Measurements from ENCODE around the gene CMSS1.

Gene CMSS1

GRCh38 chr3:99921986-99922385 is 104.3 kb downstream of the CMSS1 start:
- DNase-seq (ENCODE audit: insufficient read length, low spot score), result no peak
- no peak for FAIRE-seq
- no peak for TF ChIP-seq POLR2A (IDR thresholded peaks at IDR 0.05; ENCODE audit: low read depth, low read length)

GRCh38 chr3:99923873-99924272 is 106.2 kb downstream of the CMSS1 start:
- FAIRE-seq (no peak), DNase-seq (ENCODE audit: insufficient read length, low spot score) (no peak)
- TF ChIP-seq POLR2A (IDR thresholded peaks at IDR 0.05; ENCODE audit: low read depth, low read length), result no peak

GRCh38 chr3:99925584-99926230 is 108.0 kb downstream of the CMSS1 start:
- FAIRE-seq (peak; percentile 95), DNase-seq (ENCODE audit: insufficient read length, low spot score) (peak; percentile 35)

GRCh38 chr3:99927671-99928457 is 110.2 kb downstream of the CMSS1 start:
- no peak for TF ChIP-seq POLR2A (IDR thresholded peaks at IDR 0.05; ENCODE audit: low read depth, low read length)
- no peak for DNase-seq (ENCODE audit: insufficient read length, low spot score)
- no peak for FAIRE-seq

More at GRCh38 chr3:99925584-99926230, 108.0 kb downstream of the CMSS1 start:
- no peak for TF ChIP-seq POLR2A (IDR thresholded peaks at IDR 0.05; ENCODE audit: low read depth, low read length)

GRCh38 chr3:99928771-99929744 is 111.4 kb downstream of the CMSS1 start:
- TF ChIP-seq POLR2A (IDR thresholded peaks at IDR 0.05; ENCODE audit: low read depth, low read length), result no peak
- DNase-seq (ENCODE audit: insufficient read length, low spot score) (no peak), FAIRE-seq (no peak)

GRCh38 chr3:99929745-99930139 is 112.1 kb downstream of the CMSS1 start:
- peak; percentile 9 for DNase-seq (ENCODE audit: insufficient read length, low spot score)
- TF ChIP-seq POLR2A (IDR thresholded peaks at IDR 0.05; ENCODE audit: low read depth, low read length), result no peak
- FAIRE-seq, result peak; percentile 91

GRCh38 chr3:99931059-99931458 is 113.4 kb downstream of the CMSS1 start:
- no peak for DNase-seq (ENCODE audit: insufficient read length, low spot score)
- peak; percentile 33 for FAIRE-seq
- no peak for TF ChIP-seq POLR2A (IDR thresholded peaks at IDR 0.05; ENCODE audit: low read depth, low read length)

- FAIRE-seq, result peak; percentile 27
- no peak for DNase-seq (ENCODE audit: insufficient read length, low spot score)
- TF ChIP-seq POLR2A (IDR thresholded peaks at IDR 0.05; ENCODE audit: low read depth, low read length), result no peak
Measured at GRCh38 chr3:99933971-99934750, 116.5 kb downstream of the CMSS1 start.

GRCh38 chr3:99934975-99935797 is 117.5 kb downstream of the CMSS1 start:
- no peak for DNase-seq (ENCODE audit: insufficient read length, low spot score)
- FAIRE-seq, result no peak
- no peak for TF ChIP-seq POLR2A (IDR thresholded peaks at IDR 0.05; ENCODE audit: low read depth, low read length)

- FAIRE-seq, result peak; percentile 27
- TF ChIP-seq POLR2A (IDR thresholded peaks at IDR 0.05; ENCODE audit: low read depth, low read length), result no peak
- DNase-seq (ENCODE audit: insufficient read length, low spot score), result no peak
Measured at GRCh38 chr3:99938270-99938911, 120.7 kb downstream of the CMSS1 start.

- DNase-seq (ENCODE audit: insufficient read length, low spot score), result no peak
- FAIRE-seq, result no peak
- no peak for TF ChIP-seq POLR2A (IDR thresholded peaks at IDR 0.05; ENCODE audit: low read depth, low read length)
Measured at GRCh38 chr3:99939876-99940275, 122.2 kb downstream of the CMSS1 start.

GRCh38 chr3:99940350-99940749 is 122.7 kb downstream of the CMSS1 start:
- no peak for FAIRE-seq
- no peak for DNase-seq (ENCODE audit: insufficient read length, low spot score)
- no peak for TF ChIP-seq POLR2A (IDR thresholded peaks at IDR 0.05; ENCODE audit: low read depth, low read length)
